HL-60 (cell line): Measurements from ENCODE around the gene PRRT1B.
"Not testable (repeated sequence)": the region's sequence is repeated elsewhere in the genome, so short reads cannot be mapped to it uniquely, and the experiment has no call there.

Source experiments
- DNase-seq, 2 experiments: peaks; one replicate each; pipeline ENCODE4 v3.0.0-alpha.2; 2010 to 2020; ENCODE audit warnings: low read depth in 1 of 2, low spot score in 1 of 2
- H3K27ac ChIP-seq: fragments of 250-450 bp; sonication (Bioruptor Pico); replicated peaks from 2 replicates; pipeline ENCODE4 v1.5.1; 2020; ENCODE audit warnings: mild to moderate bottlenecking, moderate library complexity
- H3K27me3 ChIP-seq: fragments of 250-450 bp; sonication (Bioruptor Pico); 2 replicates; pipeline ENCODE4 v1.5.1; 2021; ENCODE audit warnings: mild to moderate bottlenecking, moderate library complexity; ENCODE audit not compliant: insufficient read depth, poor library complexity, severe bottlenecking
- H3K4me3 ChIP-seq: replicated peaks from 2 replicates; pipeline ENCODE4 v1.5.1; 2011; ENCODE audit warnings: mild to moderate bottlenecking, control low read depth, low read length; ENCODE audit not compliant: insufficient read depth
- CTCF ChIP-seq: IDR thresholded peaks from one replicate; pipeline ENCODE4 v1.5.1; 2011; ENCODE audit warnings: low read length, control low read depth, inconsistent platforms; ENCODE audit not compliant: insufficient read depth
- GABPA ChIP-seq: IDR thresholded peaks from 2 replicates; pipeline ENCODE4 v1.6.1; 2012; ENCODE audit warnings: low read depth
- POLR2AphosphoS5 ChIP-seq: IDR thresholded peaks from 2 replicates; pipeline ENCODE4 v1.6.1; 2012; ENCODE audit warnings: low read depth
- SPI1 ChIP-seq: IDR thresholded peaks from 2 replicates; pipeline ENCODE4 v1.6.1; 2012; ENCODE audit warnings: low read depth, mild to moderate bottlenecking, borderline replicate concordance
- TF ChIP-seq, protein P1 (sequence below): IDR thresholded peaks from 2 replicates; pipeline ENCODE4 v1.6.1; 2012; ENCODE audit warnings: low read depth; ENCODE audit not compliant: insufficient replicate concordance

The PRRT1B gene

DNA sequence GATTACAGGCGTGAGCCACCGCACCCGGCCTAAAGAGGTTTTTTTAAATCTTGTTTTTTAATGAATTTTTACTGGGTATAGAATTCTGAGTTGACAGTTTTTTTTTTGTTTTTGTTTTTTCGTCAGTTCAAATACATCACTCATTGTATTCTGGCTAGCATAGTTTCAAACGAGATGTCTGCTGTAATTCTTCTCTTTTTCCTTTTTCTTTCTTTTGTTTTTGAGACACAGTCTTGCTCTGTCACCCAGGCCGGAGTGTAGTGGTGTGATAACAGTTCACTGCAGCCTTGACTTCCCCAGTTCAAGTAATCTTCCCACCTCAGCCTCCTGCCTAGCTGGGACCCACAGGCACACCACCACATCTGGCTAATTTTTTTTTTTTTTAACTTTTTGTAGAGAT lies 2.2 kb upstream of the PRRT1B start:
- Histone ChIP-seq H3K4me3 (no peak overlapping the region), H3K27ac (no peak overlapping the region), H3K27me3 (peaks cover 11% of the 10 kb centered on the region)
- DNase-seq = no peak
- TF ChIP-seq POLR2AphosphoS5 (no peak), GABPA (no peak), SPI1 (no peak), CTCF (no peak)
- TF ChIP-seq, protein P1, sequence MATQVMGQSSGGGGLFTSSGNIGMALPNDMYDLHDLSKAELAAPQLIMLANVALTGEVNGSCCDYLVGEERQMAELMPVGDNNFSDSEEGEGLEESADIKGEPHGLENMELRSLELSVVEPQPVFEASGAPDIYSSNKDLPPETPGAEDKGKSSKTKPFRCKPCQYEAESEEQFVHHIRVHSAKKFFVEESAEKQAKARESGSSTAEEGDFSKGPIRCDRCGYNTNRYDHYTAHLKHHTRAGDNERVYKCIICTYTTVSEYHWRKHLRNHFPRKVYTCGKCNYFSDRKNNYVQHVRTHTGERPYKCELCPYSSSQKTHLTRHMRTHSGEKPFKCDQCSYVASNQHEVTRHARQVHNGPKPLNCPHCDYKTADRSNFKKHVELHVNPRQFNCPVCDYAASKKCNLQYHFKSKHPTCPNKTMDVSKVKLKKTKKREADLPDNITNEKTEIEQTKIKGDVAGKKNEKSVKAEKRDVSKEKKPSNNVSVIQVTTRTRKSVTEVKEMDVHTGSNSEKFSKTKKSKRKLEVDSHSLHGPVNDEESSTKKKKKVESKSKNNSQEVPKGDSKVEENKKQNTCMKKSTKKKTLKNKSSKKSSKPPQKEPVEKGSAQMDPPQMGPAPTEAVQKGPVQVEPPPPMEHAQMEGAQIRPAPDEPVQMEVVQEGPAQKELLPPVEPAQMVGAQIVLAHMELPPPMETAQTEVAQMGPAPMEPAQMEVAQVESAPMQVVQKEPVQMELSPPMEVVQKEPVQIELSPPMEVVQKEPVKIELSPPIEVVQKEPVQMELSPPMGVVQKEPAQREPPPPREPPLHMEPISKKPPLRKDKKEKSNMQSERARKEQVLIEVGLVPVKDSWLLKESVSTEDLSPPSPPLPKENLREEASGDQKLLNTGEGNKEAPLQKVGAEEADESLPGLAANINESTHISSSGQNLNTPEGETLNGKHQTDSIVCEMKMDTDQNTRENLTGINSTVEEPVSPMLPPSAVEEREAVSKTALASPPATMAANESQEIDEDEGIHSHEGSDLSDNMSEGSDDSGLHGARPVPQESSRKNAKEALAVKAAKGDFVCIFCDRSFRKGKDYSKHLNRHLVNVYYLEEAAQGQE = no peak

DNA sequence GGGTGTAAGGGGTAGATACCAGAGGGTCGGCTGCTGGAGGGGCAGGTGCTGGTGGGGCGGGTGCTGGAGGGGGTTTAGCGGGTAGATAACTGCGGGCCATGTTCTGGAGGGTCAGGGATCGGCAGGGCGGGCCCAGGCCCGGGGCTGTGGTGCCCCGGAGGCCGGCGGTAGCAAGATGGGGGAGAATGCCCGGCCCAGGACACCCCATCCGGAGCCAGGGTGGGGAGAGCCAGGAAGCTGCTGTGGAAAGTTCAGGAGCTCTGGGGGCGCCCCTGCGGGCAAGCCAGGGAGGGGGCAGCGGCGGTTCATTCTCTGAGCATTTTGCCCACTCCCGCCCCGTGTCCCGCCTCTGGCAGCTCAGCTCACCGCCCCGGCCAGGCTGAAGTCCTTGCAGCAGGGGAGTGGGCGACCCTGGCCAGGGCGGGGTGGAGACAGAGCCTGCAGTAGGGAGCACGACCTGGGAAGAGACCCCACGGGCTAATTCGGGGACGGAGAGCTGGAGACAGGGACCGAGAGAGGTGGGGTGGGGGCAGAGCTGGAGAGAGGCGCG lies 538 bp downstream of the PRRT1B start:
- H3K27ac ChIP-seq = no peak overlapping the region
- peaks cover 11% of the 10 kb centered on the region for H3K27me3 ChIP-seq
- DNase-seq = no peak
- TF ChIP-seq GABPA = no peak
- TF ChIP-seq, protein P1 = no peak
- no peak overlapping the region for H3K4me3 ChIP-seq

- Histone ChIP-seq H3K4me3 (no peak overlapping the region), H3K27me3 (peaks cover 11% of the 10 kb centered on the region), H3K27ac (no peak overlapping the region)
- TF ChIP-seq CTCF (no peak), SPI1 (no peak), POLR2AphosphoS5 (no peak), GABPA (no peak)
- TF ChIP-seq, protein P1 = no peak
- DNase-seq = no peak
These were observed 1.2 kb downstream of the PRRT1B start for GRCh38 chr9:131546336-131547084.

- peaks cover 11% of the 10 kb centered on the region for H3K27me3 ChIP-seq
- not testable (repeated sequence) for H3K4me3 ChIP-seq, DNase-seq, H3K27ac ChIP-seq
These were observed 3.9 kb downstream of the PRRT1B start for GRCh38 chr9:131549186-131549585.

DNA sequence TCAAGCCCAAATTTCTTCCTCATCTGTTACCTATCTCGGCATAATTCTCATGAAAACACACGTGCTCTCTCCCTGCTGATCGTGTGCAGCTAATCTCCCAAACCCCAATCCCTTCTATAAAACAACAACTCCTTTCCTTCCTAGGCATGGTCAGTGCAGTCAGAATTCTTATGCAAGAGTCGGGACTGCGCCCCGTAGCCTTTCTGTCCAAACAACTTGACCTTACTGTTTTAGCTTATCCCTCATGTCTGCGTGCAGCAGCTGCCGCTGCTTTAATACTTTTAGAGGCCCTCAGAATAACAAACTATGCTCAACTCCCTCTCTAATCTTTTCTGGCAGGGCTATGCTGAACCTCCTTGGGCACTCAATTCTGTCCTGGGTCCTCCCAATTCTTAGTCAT lies 5.1 kb downstream of the PRRT1B start:
- peaks cover 16% of the 10 kb centered on the region for H3K27me3 ChIP-seq
- H3K27ac ChIP-seq, DNase-seq, H3K4me3 ChIP-seq: not testable (repeated sequence)
